T-helper 17 cell (primary cell): ENCODE measurements around the gene RPUSD1. TPM values are rescaled to one million over a fixed set of nuclear protein-coding genes. Genes with fewer than 3 reads are reported as not detected.
A peak's percentile ranks its signal among the peaks of the same experiment; 100 is the strongest.

Experiments used
- ATAC-seq: fragments of 150-1000 bp; cut with Tn5 transposase; 2 replicates; pipeline ENCODE4 v1.10.0; 2021; ENCODE audit warnings: mild to moderate bottlenecking, moderate library complexity
- DNase-seq, 3 donors: peaks; one replicate each; pipeline versions ENCODE4 v3.0.0 to v3.0.0-alpha.2; 2020 to 2021
- H3K9me3 ChIP-seq: one replicate; pipeline ENCODE4 v1.7.0; 2013; ENCODE audit warnings: low read length, mild to moderate bottlenecking; ENCODE audit not compliant: control insufficient read depth, poor library complexity, severe bottlenecking
- H3K27ac Mint-ChIP-seq: one replicate; pipeline ENCODE4 v1.8.0; 2022; ENCODE audit warnings: mild to moderate bottlenecking, moderate library complexity, mixed read lengths
- H3K27me3 Mint-ChIP-seq: one replicate; pipeline ENCODE4 v1.8.0; 2022; ENCODE audit warnings: mixed read lengths
- H3K36me3 Mint-ChIP-seq: one replicate; pipeline ENCODE4 v1.8.0; 2022; ENCODE audit warnings: low read depth, mixed read lengths
- H3K4me1 Mint-ChIP-seq: one replicate; pipeline ENCODE4 v1.8.0; 2022; ENCODE audit warnings: mild to moderate bottlenecking, mixed read lengths
- H3K4me3 Mint-ChIP-seq: one replicate; pipeline ENCODE4 v1.8.0; 2022; ENCODE audit warnings: mild to moderate bottlenecking, moderate library complexity, mixed read lengths
- total RNA-seq, 4 donors: library from RNA in 2 of 4; stranded (reverse) in 2 of 4; gene quantifications; one replicate each; pipeline ENCODE4 v1.2.3 and lab custom pipeline; 2022 to 2026

RPUSD1 gene
- total RNA-seq, 2 donors from 2014 or later: 14.9 to 17.1 TPM

GRCh38 chr16:768428-768827 is 19.8 kb downstream of the RPUSD1 start:
- ATAC-seq: no peak
- Mint-ChIP-seq H3K27ac (no peak overlapping the region), H3K36me3 (no peaks in the 10 kb centered on the region), H3K27me3 (peaks cover 7% of the 10 kb centered on the region), H3K4me3 (no peak overlapping the region), H3K4me1 (no peaks in the 10 kb centered on the region)
- DNase-seq: no peak
- H3K9me3 ChIP-seq: no peaks in the 10 kb centered on the region

- Mint-ChIP-seq H3K36me3 (no peaks in the 10 kb centered on the region), H3K27ac (no peak overlapping the region), H3K4me1 (no peaks in the 10 kb centered on the region), H3K4me3 (no peak overlapping the region), H3K27me3 (peaks cover 7% of the 10 kb centered on the region)
- H3K9me3 ChIP-seq: no peaks in the 10 kb centered on the region
- DNase-seq (no peak), ATAC-seq (no peak)
Observed at GRCh38 chr16:767743-768235, 20.4 kb downstream of the RPUSD1 start.

- Mint-ChIP-seq H3K27ac (no peak overlapping the region), H3K27me3 (peaks cover 7% of the 10 kb centered on the region), H3K36me3 (no peaks in the 10 kb centered on the region), H3K4me1 (no peaks in the 10 kb centered on the region), H3K4me3 (no peak overlapping the region)
- no peak for ATAC-seq
- DNase-seq: peak in 1 of 3 donors; percentile 12
- no peaks in the 10 kb centered on the region for H3K9me3 ChIP-seq
Observed at GRCh38 chr16:766820-767640, 21.2 kb downstream of the RPUSD1 start.

- no peaks in the 10 kb centered on the region for H3K4me1 Mint-ChIP-seq
- H3K9me3 ChIP-seq: no peaks in the 10 kb centered on the region
- no peaks in the 10 kb centered on the region for H3K36me3 Mint-ChIP-seq
- no peak overlapping the region for H3K27ac Mint-ChIP-seq
- DNase-seq (no peak), ATAC-seq (no peak)
- H3K27me3 Mint-ChIP-seq: peaks cover 3% of the 10 kb centered on the region
- no peak overlapping the region for H3K4me3 Mint-ChIP-seq
Observed at GRCh38 chr16:766008-766819, 22.0 kb downstream of the RPUSD1 start.

GRCh38 chr16:765488-765865 is 22.7 kb downstream of the RPUSD1 start:
- no peaks in the 10 kb centered on the region for H3K27me3 Mint-ChIP-seq
- no peak for ATAC-seq

GRCh38 chr16:764848-765487 is 23.2 kb downstream of the RPUSD1 start:
- Mint-ChIP-seq H3K4me1 (no peaks in the 10 kb centered on the region), H3K4me3 (no peak overlapping the region), H3K27ac (no peak overlapping the region), H3K27me3 (no peaks in the 10 kb centered on the region), H3K36me3 (no peaks in the 10 kb centered on the region)
- ATAC-seq (no peak), DNase-seq (no peak)
- H3K9me3 ChIP-seq: no peaks in the 10 kb centered on the region

More at GRCh38 chr16:765488-765865, 22.7 kb downstream of the RPUSD1 start:
- DNase-seq: no peak
- Mint-ChIP-seq H3K27ac (no peak overlapping the region), H3K4me3 (no peak overlapping the region), H3K36me3 (no peaks in the 10 kb centered on the region), H3K4me1 (no peaks in the 10 kb centered on the region)
- H3K9me3 ChIP-seq: no peaks in the 10 kb centered on the region

- H3K4me1 Mint-ChIP-seq: no peaks in the 10 kb centered on the region
- H3K27me3 Mint-ChIP-seq: no peaks in the 10 kb centered on the region
- DNase-seq: no peak
- H3K27ac Mint-ChIP-seq: no peak overlapping the region
- no peaks in the 10 kb centered on the region for H3K9me3 ChIP-seq
- ATAC-seq: no peak
- H3K4me3 Mint-ChIP-seq: no peak overlapping the region
- H3K36me3 Mint-ChIP-seq: no peaks in the 10 kb centered on the region
Observed at GRCh38 chr16:764184-764750, 23.9 kb downstream of the RPUSD1 start.

GRCh38 chr16:763369-764183 is 24.6 kb downstream of the RPUSD1 start:
- no peak overlapping the region for H3K4me3 Mint-ChIP-seq

GRCh38 chr16:762595-763268 is 25.4 kb downstream of the RPUSD1 start:
- no peaks in the 10 kb centered on the region for H3K9me3 ChIP-seq
- Mint-ChIP-seq H3K36me3 (no peaks in the 10 kb centered on the region), H3K4me1 (no peaks in the 10 kb centered on the region), H3K27ac (no peak overlapping the region), H3K27me3 (no peaks in the 10 kb centered on the region), H3K4me3 (no peak overlapping the region)
- ATAC-seq (no peak), DNase-seq (no peak)

More at GRCh38 chr16:763369-764183, 24.6 kb downstream of the RPUSD1 start:
- DNase-seq: no peak
- ATAC-seq: no peak
- Mint-ChIP-seq H3K4me1 (no peaks in the 10 kb centered on the region), H3K27me3 (no peaks in the 10 kb centered on the region), H3K36me3 (no peaks in the 10 kb centered on the region), H3K27ac (no peak overlapping the region)
- no peaks in the 10 kb centered on the region for H3K9me3 ChIP-seq

- ATAC-seq (no peak), DNase-seq (no peak)
- H3K27ac Mint-ChIP-seq: no peak overlapping the region
- no peaks in the 10 kb centered on the region for H3K27me3 Mint-ChIP-seq
- H3K9me3 ChIP-seq: no peaks in the 10 kb centered on the region
- no peak overlapping the region for H3K4me3 Mint-ChIP-seq
- H3K4me1 Mint-ChIP-seq: no peaks in the 10 kb centered on the region
- H3K36me3 Mint-ChIP-seq: no peaks in the 10 kb centered on the region
Observed at GRCh38 chr16:761625-762513, 26.3 kb downstream of the RPUSD1 start.

GRCh38 chr16:760545-761343 is 27.4 kb downstream of the RPUSD1 start, which contains the start of gene MSLN:
MSLN (plus strand) TSS chr16:760734; CDS start chr16:762681, 1,947 bp downstream.
- H3K36me3 Mint-ChIP-seq: no peaks in the 10 kb centered on the region
- DNase-seq (no peak), ATAC-seq (no peak)
- H3K4me3 Mint-ChIP-seq: no peak within 1 kb of the TSS
- H3K27me3 Mint-ChIP-seq: no peaks in the 10 kb centered on the region
- H3K27ac Mint-ChIP-seq: no peak within 1 kb of the TSS
- no peaks in the 10 kb centered on the region for H3K9me3 ChIP-seq
- H3K4me1 Mint-ChIP-seq: no peaks in the 10 kb centered on the region
